Measurements from ENCODE around the gene KLHL5.
"Not testable (repeated sequence)": the region's sequence is repeated elsewhere in the genome, so short reads cannot be mapped to it uniquely, and the experiment has no call there.

KLHL5 gene

DNA sequence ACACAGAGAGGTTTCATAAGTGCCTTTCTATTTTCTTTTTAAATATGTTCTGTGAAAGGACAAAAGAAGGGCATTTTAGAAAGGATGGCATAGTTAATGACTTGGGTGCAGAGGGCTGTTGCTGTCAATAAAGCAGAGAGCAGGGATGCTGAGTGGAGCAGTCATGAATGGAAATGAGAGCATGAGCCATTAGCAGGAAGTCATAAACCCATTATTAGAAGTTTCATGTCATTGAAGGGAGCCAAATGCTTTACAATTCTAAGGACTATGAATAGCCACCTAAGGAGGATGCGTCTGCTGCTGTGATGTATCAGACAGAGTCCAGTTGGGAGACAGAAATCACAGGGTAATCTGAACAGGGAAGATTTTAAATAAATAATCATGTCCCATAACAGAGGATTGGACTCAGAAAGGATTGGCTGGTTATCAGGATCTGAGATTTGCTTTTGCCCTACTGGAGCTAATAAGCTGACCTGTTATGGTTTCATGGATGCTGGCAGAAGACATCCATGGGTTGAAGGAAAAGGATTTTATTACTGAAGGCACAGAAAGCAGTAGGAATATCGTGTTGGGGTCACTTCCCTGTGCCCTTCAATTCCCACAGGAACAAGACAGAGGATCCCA, 72.8 kb downstream of the KLHL5 start:
- no peak overlapping the region for H3K9ac ChIP-seq (ENCODE audit: low read length)
- peaks cover 4% of the 10 kb centered on the region; the same call in 1 of the 2 replicates for H3K4me1 ChIP-seq (ENCODE audit: control insufficient read depth, insufficient read depth, low read length)
- H3K36me3 ChIP-seq (ENCODE audit: control insufficient read depth, insufficient read depth, low read length) = no peaks in the 10 kb centered on the region
- H3K27ac ChIP-seq (ENCODE audit: low read depth, low read length) = no peak overlapping the region
- no peaks in the 10 kb centered on the region for H3K27me3 ChIP-seq (ENCODE audit: control insufficient read depth, insufficient read depth, low read length)
- no peak overlapping the region for H3K4me3 ChIP-seq (ENCODE audit: low read depth, low read length)
- H3K9me3 ChIP-seq (ENCODE audit: control insufficient read depth, insufficient read depth, low read depth, low read length) = peaks cover 9% of the 10 kb centered on the region; the same call in 1 of the 2 replicates

DNA sequence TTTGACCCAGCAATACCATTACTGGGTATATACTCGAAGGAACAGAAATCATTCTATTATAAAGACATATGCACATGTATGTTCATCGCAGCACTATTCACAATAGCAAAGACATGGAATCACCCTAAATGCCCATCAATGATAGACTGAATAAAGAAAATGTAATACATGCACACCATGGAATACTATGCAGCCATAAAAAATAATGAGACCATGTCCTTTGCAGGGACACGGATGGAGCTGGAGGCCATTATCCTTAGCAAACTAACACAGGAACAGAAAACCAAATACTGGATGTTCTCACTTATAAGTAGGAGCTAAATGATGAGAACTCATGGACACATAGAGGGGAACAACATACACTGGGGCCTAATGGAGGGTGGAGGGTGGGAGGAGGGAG, 76.2 kb downstream of the KLHL5 start:
- H3K27ac ChIP-seq (ENCODE audit: low read depth, low read length); H3K9me3 ChIP-seq (ENCODE audit: control insufficient read depth, insufficient read depth, low read depth, low read length); H3K9ac ChIP-seq (ENCODE audit: low read length); H3K36me3 ChIP-seq (ENCODE audit: control insufficient read depth, insufficient read depth, low read length); H3K27me3 ChIP-seq (ENCODE audit: control insufficient read depth, insufficient read depth, low read length); H3K4me1 ChIP-seq (ENCODE audit: control insufficient read depth, insufficient read depth, low read length); H3K4me3 ChIP-seq (ENCODE audit: low read depth, low read length): not testable (repeated sequence)

DNA sequence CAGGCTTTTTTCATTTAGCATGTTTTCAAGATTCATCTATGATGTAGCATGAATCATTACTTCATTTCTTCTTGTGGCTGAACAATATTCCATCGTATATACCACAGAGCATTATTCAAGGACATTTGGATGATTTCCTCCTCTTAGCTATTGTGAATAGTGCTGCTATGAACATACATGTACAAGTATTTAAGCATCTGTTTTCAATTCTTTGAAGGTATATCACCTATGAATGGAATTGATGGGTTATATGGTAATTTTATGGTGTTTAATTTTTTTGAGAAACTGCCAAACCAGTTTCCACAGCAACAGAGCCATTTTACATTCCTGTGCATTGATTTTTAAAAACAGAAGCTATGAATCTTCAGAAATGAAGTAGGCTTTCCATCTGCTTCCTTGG, 84.2 kb downstream of the KLHL5 start:
- no peaks in the 10 kb centered on the region for H3K9me3 ChIP-seq (ENCODE audit: control insufficient read depth, insufficient read depth, low read depth, low read length)
- no peak overlapping the region for H3K4me3 ChIP-seq (ENCODE audit: low read depth, low read length)
- H3K4me1 ChIP-seq (ENCODE audit: control insufficient read depth, insufficient read depth, low read length) = no peaks in the 10 kb centered on the region
- H3K36me3 ChIP-seq (ENCODE audit: control insufficient read depth, insufficient read depth, low read length) = no peaks in the 10 kb centered on the region
- no peaks in the 10 kb centered on the region for H3K27me3 ChIP-seq (ENCODE audit: control insufficient read depth, insufficient read depth, low read length)
- H3K9ac ChIP-seq (ENCODE audit: low read length) = no peak overlapping the region
- no peak overlapping the region for H3K27ac ChIP-seq (ENCODE audit: low read depth, low read length)

DNA sequence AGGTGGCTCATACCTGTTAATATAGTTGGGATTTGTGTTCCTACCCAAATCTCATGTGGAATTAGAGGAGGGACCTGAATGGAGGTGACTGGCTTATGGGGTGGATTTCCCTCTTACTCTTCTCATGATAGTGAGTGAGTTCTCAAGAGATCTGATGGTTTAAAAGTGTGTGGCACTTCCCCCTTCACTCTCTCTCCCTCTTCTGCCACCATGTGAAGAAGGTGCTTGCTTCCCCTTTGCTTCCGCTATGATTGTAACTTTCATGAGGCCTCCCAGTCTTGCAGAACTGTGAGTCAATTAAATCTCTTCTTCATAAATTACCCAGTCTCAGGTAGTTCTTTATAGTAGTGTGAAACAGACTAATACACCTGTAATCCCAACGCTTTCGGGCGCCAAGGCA, 92.0 kb downstream of the KLHL5 start:
- H3K9me3 ChIP-seq (ENCODE audit: control insufficient read depth, insufficient read depth, low read depth, low read length) = no peaks in the 10 kb centered on the region
- no peak overlapping the region for H3K27ac ChIP-seq (ENCODE audit: low read depth, low read length)
- H3K27me3 ChIP-seq (ENCODE audit: control insufficient read depth, insufficient read depth, low read length) = no peaks in the 10 kb centered on the region
- no peaks in the 10 kb centered on the region for H3K4me1 ChIP-seq (ENCODE audit: control insufficient read depth, insufficient read depth, low read length)
- no peaks in the 10 kb centered on the region for H3K36me3 ChIP-seq (ENCODE audit: control insufficient read depth, insufficient read depth, low read length)
- no peak overlapping the region for H3K9ac ChIP-seq (ENCODE audit: low read length)
- no peak overlapping the region for H3K4me3 ChIP-seq (ENCODE audit: low read depth, low read length)

DNA sequence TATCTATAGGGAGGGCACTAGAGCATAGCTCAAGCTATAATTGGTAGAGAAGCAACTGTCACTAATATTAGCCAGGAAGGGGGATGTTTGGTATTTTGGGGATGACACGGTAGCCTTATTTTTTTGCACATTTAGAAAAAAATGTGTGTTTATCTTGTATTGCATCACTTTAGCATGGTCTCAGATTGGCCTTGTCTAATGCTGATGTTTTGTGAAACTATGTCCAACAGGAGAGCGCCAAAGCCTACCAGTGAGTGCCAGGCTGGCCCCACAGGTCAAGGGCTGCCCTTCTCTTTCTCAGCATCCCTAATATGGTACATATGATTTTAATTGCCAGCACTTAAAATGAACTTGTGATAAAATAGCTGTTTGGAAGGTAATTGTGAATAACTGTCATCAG, 95.5 kb downstream of the KLHL5 start:
- H3K27me3 ChIP-seq (ENCODE audit: control insufficient read depth, insufficient read depth, low read length) = no peaks in the 10 kb centered on the region
- H3K9me3 ChIP-seq (ENCODE audit: control insufficient read depth, insufficient read depth, low read depth, low read length) = no peaks in the 10 kb centered on the region
- no peaks in the 10 kb centered on the region for H3K36me3 ChIP-seq (ENCODE audit: control insufficient read depth, insufficient read depth, low read length)
- no peak overlapping the region for H3K4me3 ChIP-seq (ENCODE audit: low read depth, low read length)
- no peak overlapping the region for H3K27ac ChIP-seq (ENCODE audit: low read depth, low read length)
- H3K9ac ChIP-seq (ENCODE audit: low read length) = no peak overlapping the region
- H3K4me1 ChIP-seq (ENCODE audit: control insufficient read depth, insufficient read depth, low read length) = no peaks in the 10 kb centered on the region

DNA sequence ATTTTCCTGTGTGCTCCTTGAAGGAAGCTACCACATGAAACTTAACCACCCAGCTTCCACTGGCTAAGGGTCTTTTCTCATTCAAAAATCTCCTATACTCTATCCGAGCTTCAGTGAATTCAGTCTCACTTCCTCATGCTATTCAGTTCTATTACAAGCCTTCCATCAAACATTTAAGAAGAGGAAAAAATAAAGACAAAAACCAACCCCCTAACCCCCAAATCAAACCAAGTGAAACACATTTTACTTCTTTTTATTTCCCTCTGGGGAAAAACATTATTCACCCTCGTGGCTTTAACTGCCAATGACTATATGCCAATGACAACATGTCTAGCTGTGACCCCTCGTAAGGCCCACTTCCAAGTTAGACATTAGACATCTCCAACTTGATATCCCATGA, 104.1 kb downstream of the KLHL5 start:
- no peaks in the 10 kb centered on the region for H3K36me3 ChIP-seq (ENCODE audit: control insufficient read depth, insufficient read depth, low read length)
- no peak overlapping the region for H3K27ac ChIP-seq (ENCODE audit: low read depth, low read length)
- no peaks in the 10 kb centered on the region for H3K27me3 ChIP-seq (ENCODE audit: control insufficient read depth, insufficient read depth, low read length)
- no peaks in the 10 kb centered on the region for H3K4me1 ChIP-seq (ENCODE audit: control insufficient read depth, insufficient read depth, low read length)
- no peak overlapping the region for H3K4me3 ChIP-seq (ENCODE audit: low read depth, low read length)
- H3K9ac ChIP-seq (ENCODE audit: low read length) = no peak overlapping the region
- no peaks in the 10 kb centered on the region for H3K9me3 ChIP-seq (ENCODE audit: control insufficient read depth, insufficient read depth, low read depth, low read length)

DNA sequence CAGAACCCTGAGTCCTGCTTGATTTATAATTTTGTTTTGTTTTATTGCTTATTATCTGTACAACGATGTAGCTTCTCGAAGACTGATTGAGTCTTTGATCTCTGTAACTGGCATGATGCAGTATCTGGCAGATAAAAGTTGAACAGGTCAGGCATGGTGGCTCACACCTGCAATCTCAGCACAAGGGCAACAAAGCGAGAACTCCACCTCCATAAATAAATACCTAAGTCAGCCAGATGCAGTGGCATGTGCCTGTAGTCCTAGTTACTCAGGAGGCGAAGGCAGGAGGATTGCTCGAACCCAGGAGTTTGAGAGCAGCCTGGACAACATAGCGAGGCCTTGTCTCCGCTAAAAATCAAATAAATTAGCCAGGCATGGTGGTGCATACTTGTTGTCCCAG, 104.6 kb downstream of the KLHL5 start:
- Histone ChIP-seq H3K36me3 (ENCODE audit: control insufficient read depth, insufficient read depth, low read length) (no peaks in the 10 kb centered on the region), H3K27ac (ENCODE audit: low read depth, low read length) (no peak overlapping the region), H3K4me3 (ENCODE audit: low read depth, low read length) (no peak overlapping the region), H3K9ac (ENCODE audit: low read length) (no peak overlapping the region), H3K4me1 (ENCODE audit: control insufficient read depth, insufficient read depth, low read length) (no peaks in the 10 kb centered on the region), H3K27me3 (ENCODE audit: control insufficient read depth, insufficient read depth, low read length) (no peaks in the 10 kb centered on the region), H3K9me3 (ENCODE audit: control insufficient read depth, insufficient read depth, low read depth, low read length) (no peaks in the 10 kb centered on the region)

DNA sequence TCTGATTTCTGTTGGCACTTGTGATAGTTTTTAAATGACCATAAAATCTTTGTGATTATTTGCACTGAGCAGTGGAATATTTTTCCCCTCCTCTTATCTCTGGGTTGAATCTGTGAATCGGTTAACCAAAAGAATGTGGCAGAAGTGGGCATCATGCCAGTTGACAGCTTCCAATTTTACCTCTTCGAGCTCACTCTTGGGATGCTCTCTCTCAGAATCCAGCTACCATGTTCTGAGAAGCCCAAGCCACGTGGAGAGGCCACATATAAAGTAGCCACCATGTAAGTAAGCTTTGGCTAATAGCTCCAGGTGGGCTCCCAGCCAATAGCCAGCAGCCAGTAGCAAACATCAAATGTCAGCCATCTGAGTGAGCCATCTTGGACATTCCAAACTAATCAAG, 107.4 kb downstream of the KLHL5 start:
- H3K27ac ChIP-seq (ENCODE audit: low read depth, low read length) = no peak overlapping the region
- H3K27me3 ChIP-seq (ENCODE audit: control insufficient read depth, insufficient read depth, low read length) = no peaks in the 10 kb centered on the region
- no peaks in the 10 kb centered on the region for H3K4me1 ChIP-seq (ENCODE audit: control insufficient read depth, insufficient read depth, low read length)
- no peaks in the 10 kb centered on the region for H3K9me3 ChIP-seq (ENCODE audit: control insufficient read depth, insufficient read depth, low read depth, low read length)
- no peak overlapping the region for H3K9ac ChIP-seq (ENCODE audit: low read length)
- H3K4me3 ChIP-seq (ENCODE audit: low read depth, low read length) = no peak overlapping the region
- H3K36me3 ChIP-seq (ENCODE audit: control insufficient read depth, insufficient read depth, low read length) = no peaks in the 10 kb centered on the region

DNA sequence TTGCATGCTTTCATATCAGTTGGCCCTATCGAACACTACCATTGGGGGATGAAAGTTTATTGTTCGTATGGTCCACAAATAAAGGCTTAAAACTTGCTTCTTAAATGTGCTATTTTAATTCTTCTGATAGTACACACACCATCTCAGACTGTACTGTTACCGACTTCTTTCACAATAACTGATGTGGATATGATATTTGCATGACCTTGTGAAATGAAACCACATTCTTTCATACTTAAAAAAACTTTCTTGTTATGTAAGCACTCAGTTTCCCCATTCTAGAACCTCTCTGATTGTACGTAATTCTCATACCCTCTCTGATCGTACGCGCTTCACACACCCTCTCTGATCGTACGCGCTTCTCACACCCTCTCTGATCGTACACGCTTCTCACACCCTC, 108.3 kb downstream of the KLHL5 start:
- Histone ChIP-seq H3K4me1 (ENCODE audit: control insufficient read depth, insufficient read depth, low read length) (no peaks in the 10 kb centered on the region), H3K9me3 (ENCODE audit: control insufficient read depth, insufficient read depth, low read depth, low read length) (no peaks in the 10 kb centered on the region), H3K4me3 (ENCODE audit: low read depth, low read length) (no peak overlapping the region), H3K36me3 (ENCODE audit: control insufficient read depth, insufficient read depth, low read length) (no peaks in the 10 kb centered on the region), H3K27ac (ENCODE audit: low read depth, low read length) (no peak overlapping the region), H3K9ac (ENCODE audit: low read length) (no peak overlapping the region), H3K27me3 (ENCODE audit: control insufficient read depth, insufficient read depth, low read length) (no peaks in the 10 kb centered on the region)

Data from HUES6 (cell line).